EH (cell line): Measurements from ENCODE around the gene PSMG3.

ENCODE experiments used
- DNase-seq: peaks from one replicate; pipeline ENCODE4 v3.0.0-alpha.2; 2015; ENCODE audit warnings: low read depth

PSMG3 gene, protein sequence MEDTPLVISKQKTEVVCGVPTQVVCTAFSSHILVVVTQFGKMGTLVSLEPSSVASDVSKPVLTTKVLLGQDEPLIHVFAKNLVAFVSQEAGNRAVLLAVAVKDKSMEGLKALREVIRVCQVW

DNA sequence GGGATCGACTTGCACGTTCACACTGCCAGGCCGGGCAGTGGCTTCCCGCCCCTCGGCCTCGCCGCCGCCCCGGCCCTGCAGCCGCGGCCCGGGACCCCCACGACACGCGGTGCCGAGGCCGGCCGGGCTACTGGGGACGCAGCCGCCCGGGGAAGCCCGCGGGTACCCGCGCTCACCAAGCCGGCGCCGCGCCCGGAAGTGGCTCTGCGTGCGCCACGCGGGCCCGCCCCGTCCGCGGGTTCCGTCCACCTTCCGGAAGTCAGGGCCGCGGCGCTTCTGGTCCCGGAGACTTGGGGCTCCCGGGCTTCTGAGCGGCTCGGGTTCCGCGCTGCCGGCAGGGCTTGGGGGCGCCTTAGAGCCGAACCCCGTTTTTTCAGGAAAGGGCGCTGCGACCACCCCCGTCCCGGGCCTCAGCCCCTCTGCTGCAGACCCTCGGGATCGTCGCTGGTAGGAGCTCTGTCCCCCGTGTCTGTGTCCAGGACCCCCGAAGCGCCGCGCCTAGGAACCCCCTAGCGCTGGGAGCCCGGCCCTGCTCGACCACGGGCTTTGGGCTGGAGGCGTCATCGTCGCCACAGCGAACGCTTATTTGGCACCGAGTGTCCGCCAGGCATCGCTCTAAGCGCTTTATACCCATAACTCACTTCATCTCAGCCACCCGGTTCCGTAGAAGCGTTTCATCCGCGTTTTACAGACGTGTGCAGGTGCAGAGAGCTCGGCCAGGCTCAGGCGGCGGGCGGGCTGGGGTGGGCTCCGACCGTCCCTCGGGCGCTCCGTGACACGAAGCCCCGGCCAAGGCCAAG, at the start of gene PSMG3:
Gene PSMG3, minus strand, starts transcription at position 200 of the 800 bp plus-strand sequence. CDS start 693 bp downstream, outside the sequence.
- peak; percentile 87 for DNase-seq

DNA sequence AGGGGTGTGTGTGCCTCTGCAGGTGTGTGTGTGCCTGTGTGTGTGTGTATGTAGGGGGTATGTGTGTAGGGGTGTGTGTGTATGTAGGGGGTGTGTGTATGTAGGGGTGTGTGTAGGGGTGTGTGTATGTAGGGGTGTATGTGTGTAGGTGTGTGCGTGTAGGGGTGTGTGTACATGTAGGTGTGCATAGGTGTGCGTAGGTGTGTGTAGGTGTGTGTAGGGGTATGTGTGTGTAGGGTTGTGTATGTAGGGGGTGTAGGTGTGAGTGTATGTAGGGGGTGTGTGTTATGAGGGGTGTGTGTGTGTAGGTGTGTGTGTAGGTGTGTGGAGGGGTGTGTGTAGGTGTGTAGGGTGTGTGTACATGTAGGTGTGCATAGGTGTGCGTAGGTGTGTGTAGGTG, 48.6 kb upstream of the PSMG3 start:
- DNase-seq: no peak

DNA sequence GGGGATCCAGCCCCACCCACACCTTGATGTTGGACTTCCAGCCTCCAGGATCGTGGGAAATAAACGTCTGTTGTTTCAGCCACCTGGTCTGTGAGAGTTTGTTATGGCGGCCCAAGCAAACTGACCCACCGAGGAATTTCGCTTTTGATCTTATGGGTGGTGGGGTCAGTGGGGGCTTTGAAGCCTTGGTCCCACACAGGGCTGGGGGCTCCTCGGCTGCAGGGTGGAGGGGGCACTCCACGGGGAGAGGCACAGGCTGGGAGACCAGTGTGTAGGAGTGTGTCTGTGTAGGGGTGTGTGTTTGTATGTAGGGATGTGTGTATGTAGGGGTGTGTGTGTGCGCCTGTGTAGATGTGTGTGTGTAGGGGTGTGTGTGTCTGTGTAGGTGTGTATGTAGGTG, 48.1 kb upstream of the PSMG3 start:
- no peak for DNase-seq

DNA sequence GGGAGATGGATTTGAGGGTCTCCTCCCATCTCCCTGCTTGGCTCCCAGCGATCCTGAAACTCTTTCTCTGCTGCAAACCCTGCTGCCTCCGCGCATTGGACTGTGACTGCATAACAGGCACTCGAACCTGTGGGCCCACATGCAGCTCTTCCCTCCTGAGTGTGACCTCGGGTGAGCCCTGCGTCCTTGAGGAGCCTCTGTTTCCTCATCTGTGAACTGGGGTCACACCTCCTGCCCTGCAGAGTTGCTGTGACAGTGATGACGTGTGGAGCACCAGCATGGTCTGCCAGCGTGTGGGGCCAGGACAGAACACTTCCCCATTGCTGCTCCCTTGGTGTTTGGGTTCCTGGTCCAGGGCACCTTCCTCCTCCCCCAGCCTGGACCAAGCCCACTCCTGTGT, 46.9 kb upstream of the PSMG3 start:
- DNase-seq: no peak

DNA sequence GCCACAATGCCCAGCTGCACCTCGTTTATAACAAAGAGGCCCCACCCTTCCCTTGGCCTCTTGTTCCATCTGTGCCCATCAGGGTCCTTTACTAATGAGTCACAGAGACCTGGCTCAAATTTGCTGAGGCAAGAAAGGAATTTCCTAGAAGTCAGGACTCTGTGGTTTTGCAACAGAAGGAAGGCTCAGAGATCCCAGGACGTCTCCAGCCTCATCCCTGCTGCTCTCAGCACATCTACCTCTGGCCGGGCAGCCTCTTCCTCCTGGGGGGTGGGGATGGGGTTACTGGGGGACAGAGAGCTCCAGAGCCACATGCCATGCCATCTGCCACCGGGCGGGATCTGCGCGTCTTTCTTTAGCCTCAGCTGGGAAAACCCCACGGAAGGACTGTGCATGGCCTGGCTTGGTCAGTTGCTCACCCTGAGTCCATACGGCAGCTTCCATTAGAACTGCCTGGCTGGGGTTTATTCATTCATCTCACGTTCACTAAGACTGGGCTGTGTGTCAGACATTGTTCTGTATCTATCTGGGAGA, 41.9 kb upstream of the PSMG3 start:
- peak; percentile 91 for DNase-seq

DNA sequence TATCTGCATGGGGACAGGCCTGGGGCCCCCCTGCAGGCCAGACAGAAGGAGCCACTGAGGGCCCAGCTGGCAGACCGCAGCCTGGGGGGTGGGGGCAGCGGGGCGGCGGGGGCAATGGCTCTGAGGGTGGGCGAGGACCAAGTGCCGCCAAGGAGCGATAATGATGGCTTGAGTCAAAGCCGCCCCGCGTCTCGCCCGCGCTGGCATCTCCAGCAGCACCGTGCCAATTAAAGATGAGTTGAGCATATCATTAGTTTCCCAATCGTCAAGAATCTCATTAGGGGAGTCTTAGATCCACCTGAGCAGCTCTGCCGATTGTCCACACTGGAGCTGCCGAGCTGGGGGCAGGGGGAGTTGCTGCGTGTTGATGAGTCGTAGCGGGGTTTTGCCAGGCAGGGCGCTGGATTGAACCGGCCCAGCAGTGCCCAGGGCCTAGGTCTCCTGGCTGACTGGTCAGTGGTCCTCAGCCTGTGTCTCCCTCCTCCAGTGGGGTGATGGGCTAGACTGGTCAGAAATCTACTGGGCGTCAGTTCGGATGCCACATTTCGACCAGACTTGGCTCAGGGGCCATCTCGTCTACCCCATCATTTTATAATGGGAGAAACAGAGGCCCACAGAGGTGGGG, 41.0 kb upstream of the PSMG3 start:
- no peak for DNase-seq

DNA sequence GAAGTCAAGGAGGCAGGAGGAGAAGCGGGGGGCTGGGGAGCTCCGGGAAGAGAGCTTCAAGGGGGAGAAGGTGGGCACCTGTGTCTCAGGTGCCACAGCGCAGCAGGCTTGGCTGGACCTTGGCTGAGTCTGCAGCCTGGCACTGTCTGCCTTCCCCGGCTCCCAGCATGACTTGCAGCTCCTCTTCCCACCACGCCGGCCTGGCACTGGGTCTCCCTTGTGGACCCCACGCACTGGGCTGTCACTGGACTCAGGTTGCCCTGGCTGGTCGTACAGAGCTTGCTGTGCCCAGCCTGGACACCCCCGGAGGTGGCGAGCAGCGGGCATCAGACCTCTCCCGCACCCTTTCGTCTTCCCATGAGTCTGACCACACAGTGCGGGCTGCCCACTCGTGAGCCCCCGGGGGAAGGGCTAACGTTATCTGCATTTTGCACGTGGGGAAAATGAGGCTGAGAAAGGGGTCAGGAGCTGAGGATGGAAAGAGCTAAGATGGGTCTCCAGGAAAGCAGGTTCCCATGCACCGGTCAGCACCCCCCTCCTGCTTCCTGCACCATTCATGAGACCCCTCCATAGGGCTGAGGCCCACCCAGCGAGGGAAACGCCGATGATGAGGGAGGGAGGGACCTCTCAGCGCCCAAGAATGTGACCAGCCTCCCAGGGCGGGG, 40.3 kb upstream of the PSMG3 start:
- no peak for DNase-seq

DNA sequence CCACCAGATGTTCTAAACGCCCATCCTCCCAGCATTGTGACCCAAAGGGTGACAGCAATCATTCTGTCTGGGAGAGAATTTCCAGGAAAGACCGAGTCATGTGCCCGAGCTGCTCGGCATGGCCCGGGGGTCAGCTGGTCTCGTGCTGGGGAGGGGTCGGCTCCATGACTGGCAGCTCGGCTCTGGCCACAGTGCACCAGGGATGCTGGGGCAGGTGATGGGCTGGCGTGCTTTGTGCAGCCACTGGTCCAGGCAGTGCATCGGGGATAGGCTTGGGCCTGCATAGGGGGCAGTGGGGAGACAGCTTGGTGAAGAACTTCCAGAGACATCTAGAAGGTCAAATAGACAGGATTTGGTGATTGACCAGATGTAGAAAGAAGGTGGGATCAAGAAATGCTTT, 39.2 kb upstream of the PSMG3 start:
- no peak for DNase-seq

DNA sequence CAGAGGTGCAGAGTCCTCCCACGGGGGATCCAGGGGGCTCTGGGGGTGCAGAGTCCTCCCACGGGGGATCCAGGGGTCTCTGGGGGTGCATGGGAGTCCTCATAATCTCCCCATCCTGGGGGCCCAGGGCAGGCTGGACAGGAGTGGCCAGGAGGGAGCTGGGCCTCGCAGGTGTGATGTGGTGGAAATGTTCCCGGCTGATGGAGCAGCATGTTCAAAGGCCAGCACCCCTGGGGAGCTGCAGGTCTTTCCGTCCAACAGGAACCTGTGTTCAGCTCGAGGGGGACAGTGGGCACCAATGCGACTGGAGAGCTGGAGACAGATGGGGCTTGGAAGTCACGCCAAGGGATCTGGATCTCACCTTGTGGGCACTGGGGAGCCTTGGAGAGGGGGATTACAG, 38.5 kb upstream of the PSMG3 start:
- DNase-seq: no peak

DNA sequence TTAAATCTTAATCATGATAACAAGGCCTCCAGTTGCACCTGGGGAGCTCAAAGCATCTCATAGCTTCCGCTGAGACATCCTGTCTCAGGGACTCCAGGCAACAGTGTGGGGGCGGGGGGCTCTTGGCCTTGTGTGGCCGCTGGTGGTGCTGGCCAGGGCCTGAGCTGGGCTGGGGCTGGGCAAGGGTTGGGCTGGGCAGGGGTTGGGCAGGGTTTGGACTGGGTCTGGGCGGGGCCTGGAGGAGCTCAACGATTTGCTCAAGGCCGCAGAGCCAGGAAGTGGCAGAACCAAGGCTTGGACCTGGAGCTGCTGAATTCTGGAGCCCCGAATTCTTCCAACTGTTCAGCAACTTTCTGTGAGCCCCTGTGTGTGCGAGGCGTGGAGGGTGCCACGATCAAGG, 37.9 kb upstream of the PSMG3 start:
- DNase-seq: no peak

DNA sequence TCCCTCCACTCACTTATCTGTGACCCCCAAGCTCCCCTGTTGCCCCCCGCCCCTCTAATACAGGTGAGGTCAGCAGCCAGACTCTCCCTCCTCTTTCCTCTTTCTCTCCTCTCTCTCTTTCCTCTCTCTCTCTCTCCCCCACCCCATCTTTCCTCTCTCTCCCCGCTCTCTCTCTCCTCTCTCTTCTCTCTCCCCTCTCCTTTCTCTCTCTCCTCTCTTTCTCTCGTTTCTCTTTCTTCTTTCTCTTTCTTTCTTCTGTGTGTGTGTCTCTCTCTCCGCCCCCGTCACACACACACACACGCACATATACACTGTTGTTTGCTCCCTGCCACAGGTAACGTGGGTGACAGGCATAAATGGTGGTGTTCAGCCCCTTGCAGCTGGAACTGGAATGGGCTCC, 37.2 kb upstream of the PSMG3 start:
- no peak for DNase-seq

DNA sequence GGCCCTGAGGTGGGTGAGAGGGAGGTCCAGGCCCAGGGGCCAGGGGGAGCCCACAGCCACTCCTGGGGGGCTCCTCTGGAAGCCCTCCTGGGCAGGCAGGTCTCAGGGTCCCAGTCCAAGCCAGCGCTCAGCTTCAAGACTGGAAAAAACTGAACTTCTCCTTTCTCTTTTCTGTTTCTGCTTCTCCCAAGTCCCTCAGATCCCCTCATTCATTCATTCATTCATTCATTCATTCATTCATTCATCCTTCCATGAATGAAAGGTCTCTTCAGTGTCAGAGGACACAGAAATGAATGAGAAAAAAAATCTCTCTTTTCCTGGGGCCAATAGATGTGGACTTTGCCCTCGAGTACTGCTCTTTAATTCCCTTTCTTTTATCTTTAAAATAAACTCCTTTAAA, 34.6 kb upstream of the PSMG3 start:
- no peak for DNase-seq

DNA sequence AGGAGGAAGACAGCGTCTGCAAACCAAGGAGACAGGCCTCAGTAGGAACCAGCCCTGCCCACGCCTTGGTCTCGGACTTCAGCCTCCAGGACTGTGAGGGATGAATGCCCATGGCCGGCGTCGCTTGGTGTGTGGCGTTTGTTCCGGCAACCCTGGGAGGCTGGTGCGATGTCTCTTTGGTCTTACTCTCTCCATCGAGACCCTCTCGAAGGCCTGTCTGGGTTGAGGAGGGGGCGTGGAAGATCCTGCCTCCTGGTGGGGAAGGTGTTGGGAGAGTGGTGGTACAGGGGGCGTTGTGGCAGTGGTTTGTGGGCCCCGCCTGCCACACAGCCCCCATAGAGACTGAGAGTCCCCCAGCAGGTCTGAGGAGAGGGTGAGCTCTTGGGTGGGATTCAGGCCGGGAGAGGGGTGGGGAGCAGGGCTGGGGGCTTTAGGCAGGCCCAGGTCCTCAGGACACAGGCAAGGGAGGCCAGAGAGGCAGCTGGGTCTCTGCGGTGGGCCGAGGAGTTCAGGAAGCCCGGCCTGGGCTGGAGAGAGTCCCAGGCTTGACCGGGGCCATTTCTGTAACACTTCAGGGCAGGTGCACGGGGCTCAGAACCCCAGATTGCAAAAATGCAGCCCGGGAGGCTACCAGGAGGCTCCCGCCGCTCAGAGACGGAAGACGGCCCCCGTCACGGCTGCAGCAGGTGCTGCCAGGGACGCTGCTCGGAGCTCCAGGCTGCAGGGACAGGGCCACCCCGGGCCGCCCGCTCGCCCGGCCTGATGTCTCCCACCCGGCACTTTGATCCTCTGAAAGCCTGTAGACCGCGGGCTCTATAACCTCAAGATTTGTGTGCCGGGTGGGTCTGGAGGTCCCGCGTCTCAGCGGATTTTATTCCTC, 33.8 kb upstream of the PSMG3 start:
- no peak for DNase-seq

DNA sequence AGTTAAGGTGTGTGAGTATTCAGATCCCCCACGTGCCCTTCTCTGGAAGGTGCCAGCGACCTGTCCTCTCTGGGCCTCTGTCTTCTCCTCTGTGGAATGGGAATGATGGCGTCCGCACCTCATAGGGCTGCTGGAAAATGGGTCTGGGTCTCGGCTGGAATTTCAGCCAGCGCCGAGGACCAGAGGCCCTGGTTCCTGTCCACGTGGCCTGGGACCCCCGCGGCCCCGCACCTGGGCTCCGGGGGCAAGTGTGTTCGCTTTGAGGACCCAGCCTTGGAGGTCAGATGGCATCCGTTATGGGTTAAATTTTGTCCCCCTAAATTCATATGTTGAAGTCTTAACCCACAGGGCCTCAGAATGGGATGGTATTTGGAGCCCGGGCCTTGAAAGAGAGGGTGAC, 32.6 kb upstream of the PSMG3 start:
- no peak for DNase-seq

DNA sequence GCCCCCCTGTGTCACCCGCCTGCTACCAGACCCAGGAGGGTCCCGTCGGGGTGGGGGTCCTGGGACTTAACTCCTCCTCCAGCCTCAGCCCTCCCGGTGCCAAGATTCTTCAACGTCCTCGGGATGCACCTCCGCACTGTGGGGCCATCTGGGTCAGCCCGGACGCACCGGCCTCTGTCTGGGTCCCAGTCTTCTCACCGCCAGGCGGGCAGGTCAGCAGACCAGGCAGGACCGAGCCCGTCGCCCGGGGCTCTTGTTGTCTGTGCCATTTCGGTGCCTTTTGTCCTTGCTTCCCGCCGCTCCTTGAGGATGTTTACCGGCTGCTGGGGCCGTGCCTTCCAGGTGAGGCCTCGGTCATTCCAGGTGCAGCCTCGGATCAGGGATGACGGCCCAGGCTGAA, 32.1 kb upstream of the PSMG3 start:
- no peak for DNase-seq

DNA sequence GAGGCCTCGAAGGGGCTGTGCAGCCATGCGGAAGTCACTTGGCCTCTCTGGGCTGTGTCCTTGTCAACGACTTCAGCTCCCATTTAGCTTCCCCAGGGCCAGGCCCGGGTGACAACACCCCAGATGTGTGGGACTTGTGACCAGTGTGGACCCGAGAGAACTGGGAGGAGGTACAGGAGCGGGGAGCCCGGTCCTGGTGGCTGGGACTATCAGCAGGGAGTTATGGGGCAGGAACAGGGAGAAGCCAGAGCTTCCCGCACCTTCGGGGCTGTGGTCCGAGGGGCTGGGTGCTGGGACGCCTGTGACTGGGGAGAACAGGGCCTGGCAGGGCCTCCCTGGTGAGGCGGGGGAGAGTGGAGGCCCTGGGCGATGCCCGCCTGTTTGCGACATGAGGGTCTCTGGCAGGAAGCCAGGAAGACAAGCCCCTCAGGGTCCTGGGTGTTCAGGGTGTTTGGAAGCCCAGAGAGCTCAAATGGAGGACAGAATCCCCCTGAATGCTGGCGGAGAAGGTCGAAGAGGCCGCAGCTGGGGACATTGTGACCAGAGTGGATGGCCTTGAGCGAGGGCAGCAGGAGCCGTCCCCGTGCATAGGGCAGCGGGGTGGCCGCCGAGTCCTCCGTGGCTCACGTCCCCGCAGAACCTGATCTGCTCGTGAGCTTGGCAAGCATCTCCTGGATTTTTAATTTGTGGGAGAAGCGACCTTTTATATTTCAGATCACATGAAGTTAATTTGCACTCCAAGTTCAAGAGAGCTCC, 30.0 kb upstream of the PSMG3 start:
- no peak for DNase-seq

DNA sequence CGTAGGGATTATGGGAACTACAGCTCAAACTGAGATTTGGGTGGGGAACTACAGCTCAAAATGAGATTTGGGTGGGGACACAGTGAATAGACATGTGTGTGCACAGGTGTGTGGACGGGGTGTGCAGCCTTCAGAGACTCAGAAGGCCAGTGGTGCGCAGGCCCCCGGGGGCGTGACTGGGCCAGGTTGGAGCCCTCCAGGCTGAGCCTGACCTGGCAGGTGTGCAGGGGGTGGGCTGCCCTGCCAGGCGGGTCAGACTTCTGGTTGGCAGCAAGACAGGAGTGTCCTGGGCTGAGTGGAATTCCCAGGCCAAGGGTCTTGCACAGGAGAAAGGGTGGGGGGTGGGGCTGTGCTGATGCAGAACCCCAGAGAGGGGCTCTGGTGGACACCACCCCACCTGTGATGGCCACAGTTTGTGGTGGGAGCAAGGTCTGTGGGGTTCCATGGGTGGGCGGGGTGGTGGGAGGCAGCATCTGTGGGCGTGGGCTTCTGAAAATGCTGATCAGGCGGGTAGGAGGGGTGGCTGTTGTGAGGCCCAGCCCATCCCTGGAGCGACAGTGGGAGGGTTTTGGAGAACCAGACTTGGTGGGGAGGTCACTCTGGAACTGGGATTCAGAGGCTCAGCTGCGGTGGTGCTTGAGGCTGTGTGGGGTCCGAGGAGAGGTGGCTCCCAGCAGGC, 29.3 kb upstream of the PSMG3 start:
- DNase-seq: no peak

DNA sequence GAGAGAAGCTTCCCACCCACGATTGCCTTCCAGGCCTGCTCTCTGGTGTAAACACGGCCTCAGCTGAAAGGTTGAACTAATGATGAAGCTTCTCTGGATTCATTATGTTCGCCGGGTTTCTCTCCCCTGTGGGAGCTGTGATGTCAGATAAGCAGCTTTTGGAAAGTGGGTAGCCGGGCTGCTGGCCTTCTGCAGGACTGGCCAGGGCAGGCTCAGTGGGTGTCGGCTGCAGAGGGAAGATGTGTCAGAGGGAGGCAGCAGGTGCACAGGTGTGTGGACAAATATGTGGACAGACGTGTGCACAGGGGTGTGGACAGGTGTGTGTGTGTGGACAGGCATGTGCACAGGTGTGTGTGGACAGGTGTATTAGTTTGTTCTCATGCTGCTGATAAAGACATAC, 28.5 kb upstream of the PSMG3 start:
- DNase-seq: no peak

DNA sequence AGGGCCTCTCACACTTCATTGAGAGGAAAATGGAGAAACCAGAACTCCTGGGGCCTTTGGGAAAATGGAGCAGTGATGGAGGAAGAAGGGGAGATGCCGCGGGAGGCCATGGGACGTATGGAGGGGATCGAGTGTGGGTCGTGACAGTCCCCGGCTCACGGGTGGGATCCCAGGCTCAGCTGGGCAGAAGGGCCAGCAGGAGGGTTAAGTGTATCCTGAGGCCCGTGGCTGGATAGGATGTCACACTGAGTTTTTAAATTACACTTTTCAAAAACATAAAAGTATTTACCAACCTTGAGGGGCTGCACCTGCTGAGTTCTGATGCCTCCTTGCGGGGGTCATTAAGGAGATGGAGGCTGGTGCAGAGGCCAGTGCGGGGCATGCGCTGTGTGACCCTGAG, 28.0 kb upstream of the PSMG3 start:
- DNase-seq: no peak

DNA sequence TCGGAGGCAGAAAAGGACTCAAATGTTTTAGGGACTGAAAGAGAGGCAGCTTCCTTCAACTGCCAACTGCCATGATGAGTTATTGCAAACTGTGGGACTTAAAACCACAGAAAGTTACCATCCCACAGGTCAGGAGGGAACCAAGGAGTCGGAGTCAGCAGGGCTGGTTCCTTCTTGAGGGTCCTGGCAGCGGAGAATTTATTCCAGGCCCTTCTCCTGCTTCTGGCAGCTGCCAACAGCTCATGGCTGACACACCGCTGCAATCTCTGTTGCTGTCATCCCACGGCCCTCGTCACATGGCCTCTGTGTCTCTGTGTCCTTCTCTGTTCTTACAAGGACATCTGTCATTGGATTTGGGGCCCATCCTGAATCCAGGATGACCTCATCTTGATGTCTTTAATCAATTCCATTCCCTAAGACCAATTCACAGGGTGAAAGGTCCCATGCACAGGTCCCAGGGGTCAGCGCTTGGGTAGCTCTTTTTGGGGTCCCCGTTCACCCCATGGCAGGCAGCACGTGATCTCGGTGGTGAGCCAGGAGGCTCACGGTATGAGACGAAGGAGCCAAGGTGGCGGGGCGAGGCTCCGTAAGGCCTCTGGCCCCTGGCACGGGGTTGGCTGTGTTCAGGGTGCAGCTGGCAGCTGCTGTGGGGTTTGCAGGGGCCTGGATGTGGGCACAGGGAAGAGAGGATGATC, 27.4 kb upstream of the PSMG3 start:
- no peak for DNase-seq
